ENCODE data around the gene TBC1D14.

DNA sequence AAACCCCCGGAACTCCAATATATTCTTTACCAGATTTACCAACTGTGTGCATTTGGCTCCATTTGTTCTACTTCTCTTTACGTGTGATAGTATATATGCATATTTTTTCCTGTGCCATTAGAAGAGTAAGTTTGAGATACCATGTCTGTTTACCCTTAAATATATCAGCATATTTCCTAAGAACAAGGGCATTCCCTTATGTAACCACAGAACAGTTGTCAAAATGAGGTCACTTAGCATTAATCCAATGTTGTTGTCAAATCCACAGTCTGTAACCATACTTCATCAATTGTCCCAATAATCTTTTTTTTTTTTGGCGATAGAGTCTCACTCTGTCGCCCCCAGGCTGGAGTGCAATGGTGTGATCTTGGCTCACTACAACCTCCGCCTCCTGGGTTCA is 55.2 kb downstream of the TBC1D14 start:
- TF ChIP-seq, protein P1, sequence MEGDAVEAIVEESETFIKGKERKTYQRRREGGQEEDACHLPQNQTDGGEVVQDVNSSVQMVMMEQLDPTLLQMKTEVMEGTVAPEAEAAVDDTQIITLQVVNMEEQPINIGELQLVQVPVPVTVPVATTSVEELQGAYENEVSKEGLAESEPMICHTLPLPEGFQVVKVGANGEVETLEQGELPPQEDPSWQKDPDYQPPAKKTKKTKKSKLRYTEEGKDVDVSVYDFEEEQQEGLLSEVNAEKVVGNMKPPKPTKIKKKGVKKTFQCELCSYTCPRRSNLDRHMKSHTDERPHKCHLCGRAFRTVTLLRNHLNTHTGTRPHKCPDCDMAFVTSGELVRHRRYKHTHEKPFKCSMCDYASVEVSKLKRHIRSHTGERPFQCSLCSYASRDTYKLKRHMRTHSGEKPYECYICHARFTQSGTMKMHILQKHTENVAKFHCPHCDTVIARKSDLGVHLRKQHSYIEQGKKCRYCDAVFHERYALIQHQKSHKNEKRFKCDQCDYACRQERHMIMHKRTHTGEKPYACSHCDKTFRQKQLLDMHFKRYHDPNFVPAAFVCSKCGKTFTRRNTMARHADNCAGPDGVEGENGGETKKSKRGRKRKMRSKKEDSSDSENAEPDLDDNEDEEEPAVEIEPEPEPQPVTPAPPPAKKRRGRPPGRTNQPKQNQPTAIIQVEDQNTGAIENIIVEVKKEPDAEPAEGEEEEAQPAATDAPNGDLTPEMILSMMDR (IDR thresholded peaks at IDR 0.05; ENCODE audit: insufficient read depth, low read length, poor library complexity, severe bottlenecking), result no peak
- TF ChIP-seq EZH2phosphoT487 (conservative IDR thresholded peaks at IDR 0.05; ENCODE audit: low read length), result no peak

Data from SU-DHL-6 (cell line).